ENCODE results near the gene DHRSX. TPM values are rescaled to one million over a fixed set of nuclear protein-coding genes. Genes with fewer than 3 reads are reported as not detected.

Gene DHRSX
- total RNA-seq, 1 experiment from 2014 or later: 23.9 TPM

DNA sequence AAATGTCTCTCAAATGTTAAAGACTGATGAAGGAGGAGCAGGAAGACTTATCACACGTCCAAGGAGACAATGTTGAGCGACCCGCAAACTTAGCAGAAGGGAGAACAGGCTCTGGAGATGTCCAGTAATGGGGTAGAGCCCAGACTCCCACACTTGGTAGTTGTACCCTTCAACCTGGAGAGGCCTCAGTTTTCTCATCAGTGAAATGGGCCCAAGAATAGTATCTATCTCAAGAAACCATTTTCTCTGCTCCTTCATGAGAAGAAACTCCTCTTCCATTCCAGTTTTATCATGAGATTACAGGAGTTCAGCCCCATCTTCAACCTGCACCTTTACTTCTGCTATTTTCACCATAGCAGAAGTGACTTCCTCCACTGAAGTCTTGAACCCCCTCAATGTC lies 169.9 kb downstream of the DHRSX start:
- H3K27me3 Mint-ChIP-seq (ENCODE audit: insufficient read depth, unreplicated experiment): no peaks in the 10 kb centered on the region
- intact Hi-C loops (cut with micrococcal nuclease): no loop called here
- no TSS peak for BruUV-seq (replicated peaks)
- ChIA-PET POLR2A (no interaction called here), CTCF (no interaction called here)
- TF ChIP-seq CTCF (IDR thresholded peaks at IDR 0.05; ENCODE audit: unreplicated experiment): no peak
- H3K4me3 Mint-ChIP-seq (ENCODE audit: unreplicated experiment): no peak overlapping the region
- DNase-seq (ENCODE audit: unreplicated experiment): no peak
- no peaks in the 10 kb centered on the region for H3K36me3 Mint-ChIP-seq (ENCODE audit: insufficient read depth, unreplicated experiment)
- no peaks in the 10 kb centered on the region for H3K4me1 Mint-ChIP-seq (ENCODE audit: insufficient read depth, unreplicated experiment)
- H3K27ac Mint-ChIP-seq (ENCODE audit: low read depth, unreplicated experiment): no peak overlapping the region
- H3K9me3 Mint-ChIP-seq (ENCODE audit: unreplicated experiment): peaks cover 2% of the 10 kb centered on the region

- H3K27ac Mint-ChIP-seq (ENCODE audit: low read depth, unreplicated experiment): no peak overlapping the region
- POLR2A ChIA-PET: no interaction called here
- H3K4me1 Mint-ChIP-seq (ENCODE audit: insufficient read depth, unreplicated experiment): no peaks in the 10 kb centered on the region
- H3K36me3 Mint-ChIP-seq (ENCODE audit: insufficient read depth, unreplicated experiment): no peaks in the 10 kb centered on the region
- no peak for TF ChIP-seq CTCF (IDR thresholded peaks at IDR 0.05; ENCODE audit: unreplicated experiment)
- no peak overlapping the region for H3K4me3 Mint-ChIP-seq (ENCODE audit: unreplicated experiment)
- CTCF ChIA-PET: no interaction called here
- DNase-seq (ENCODE audit: unreplicated experiment): no peak
- H3K27me3 Mint-ChIP-seq (ENCODE audit: insufficient read depth, unreplicated experiment): no peaks in the 10 kb centered on the region
- BruUV-seq (replicated peaks): no TSS peak
- intact Hi-C loops (cut with micrococcal nuclease): no loop called here
- peaks cover 6% of the 10 kb centered on the region for H3K9me3 Mint-ChIP-seq (ENCODE audit: unreplicated experiment)
Observed at GRCh38 chrX:2330487-2330886, 170.3 kb downstream of the DHRSX start.

- intact Hi-C loops (cut with micrococcal nuclease): no loop called here
Observed at GRCh38 chrX:2327423-2327822, 173.4 kb downstream of the DHRSX start.

GRCh38 chrX:2325076-2325784 lies 175.5 kb downstream of the DHRSX start:
- Mint-ChIP-seq H3K27me3 (ENCODE audit: insufficient read depth, unreplicated experiment) (no peaks in the 10 kb centered on the region), H3K27ac (ENCODE audit: low read depth, unreplicated experiment) (no peak overlapping the region), H3K36me3 (ENCODE audit: insufficient read depth, unreplicated experiment) (no peaks in the 10 kb centered on the region), H3K9me3 (ENCODE audit: unreplicated experiment) (peaks cover 8% of the 10 kb centered on the region), H3K4me3 (ENCODE audit: unreplicated experiment) (no peak overlapping the region), H3K4me1 (ENCODE audit: insufficient read depth, unreplicated experiment) (no peaks in the 10 kb centered on the region)
- ChIA-PET POLR2A (no interaction called here), CTCF (no interaction called here)
- no peak for DNase-seq (ENCODE audit: unreplicated experiment)
- no peak for TF ChIP-seq CTCF (IDR thresholded peaks at IDR 0.05; ENCODE audit: unreplicated experiment)
- BruUV-seq (replicated peaks): no TSS peak
- intact Hi-C loops (cut with micrococcal nuclease): no loop called here

More at GRCh38 chrX:2327423-2327822, 173.4 kb downstream of the DHRSX start:
- H3K4me1 Mint-ChIP-seq (ENCODE audit: insufficient read depth, unreplicated experiment): no peaks in the 10 kb centered on the region
- peaks cover 8% of the 10 kb centered on the region for H3K9me3 Mint-ChIP-seq (ENCODE audit: unreplicated experiment)
- POLR2A ChIA-PET: no interaction called here
- no peak overlapping the region for H3K4me3 Mint-ChIP-seq (ENCODE audit: unreplicated experiment)
- BruUV-seq (replicated peaks): no TSS peak
- no peak overlapping the region for H3K27ac Mint-ChIP-seq (ENCODE audit: low read depth, unreplicated experiment)
- no peak for TF ChIP-seq CTCF (IDR thresholded peaks at IDR 0.05; ENCODE audit: unreplicated experiment)
- CTCF ChIA-PET: no interaction called here
- H3K36me3 Mint-ChIP-seq (ENCODE audit: insufficient read depth, unreplicated experiment): no peaks in the 10 kb centered on the region
- no peaks in the 10 kb centered on the region for H3K27me3 Mint-ChIP-seq (ENCODE audit: insufficient read depth, unreplicated experiment)
- no peak for DNase-seq (ENCODE audit: unreplicated experiment)

Measured in MCF 10A (cell line).